OCI-LY3 (cell line): ENCODE measurements around the gene HOXA3.

ENCODE experiments used
- H2AFZ ChIP-seq: fragments of 200-600, 300-600 bp; shearing (Covaris generic); 2 replicates; pipeline ENCODE4 v1.6.0; 2014; ENCODE audit warnings: antibody characterized with exemption, low read depth, low read length
- H3K27ac ChIP-seq: fragments of 200-600, 300-600 bp; sonication (generic); 2 replicates; pipeline ENCODE4 v1.5.1; 2014; ENCODE audit warnings: mild to moderate bottlenecking, low read length, moderate library complexity, mixed read lengths
- H3K27me3 ChIP-seq: fragments of 200-600, 300-600 bp; sonication (generic); 2 replicates; pipeline ENCODE4 v1.6.1; 2014; ENCODE audit warnings: low read depth, low read length, mixed read lengths
- H3K36me3 ChIP-seq: fragments of 200-600, 300-600 bp; sonication (generic); replicated peaks from 2 replicates; pipeline ENCODE3; 2014; ENCODE audit warnings: low read depth, low read length, mixed read lengths
- H3K4me1 ChIP-seq: fragments of 300-600, 200-600 bp; sonication (generic); 2 replicates; pipeline ENCODE4 v1.6.1; 2014; ENCODE audit warnings: low read length, mixed read lengths
- H3K4me2 ChIP-seq: fragments of 200-600, 300-600 bp; sonication (generic); 2 replicates; pipeline ENCODE4 v1.6.1; 2014; ENCODE audit warnings: low read length, mixed read lengths
- H3K4me3 ChIP-seq: fragments of 300-600, 200-600 bp; sonication (generic); 2 replicates; pipeline ENCODE4 v1.5.1; 2014; ENCODE audit warnings: antibody characterized with exemption, mild to moderate bottlenecking, low read length, moderate library complexity
- H3K79me2 ChIP-seq: fragments of 300-600, 200-600 bp; shearing (Covaris generic); 2 replicates; pipeline ENCODE4 v1.6.1; 2014; ENCODE audit warnings: mild to moderate bottlenecking, low read length, mixed read lengths
- H3K9ac ChIP-seq: fragments of 300-600, 200-600 bp; shearing (Covaris generic); 2 replicates; pipeline ENCODE4 v1.6.0; 2014; ENCODE audit warnings: mild to moderate bottlenecking, low read length, moderate library complexity
- H3K9me3 ChIP-seq: fragments of 200-600, 300-600 bp; shearing (Covaris generic); 2 replicates; pipeline ENCODE4 v1.6.1; 2014; ENCODE audit warnings: low read length, mixed read lengths; ENCODE audit not compliant: insufficient read depth
- H4K20me1 ChIP-seq: fragments of 200-600, 300-600 bp; sonication (generic); 2 replicates; pipeline ENCODE4 v1.6.1; 2016; ENCODE audit warnings: low read length, mixed read lengths; ENCODE audit not compliant: insufficient read depth
- CTCF ChIP-seq: fragments of 200-600, 300-600 bp; sonication (generic); IDR thresholded peaks from 2 replicates; pipeline ENCODE4 v1.5.1; 2014; ENCODE audit warnings: antibody characterized with exemption, low read length, low read depth
- EZH2phosphoT487 ChIP-seq: fragments of 200-600 bp; shearing (Covaris generic); IDR thresholded peaks from 2 replicates; pipeline ENCODE4 v1.6.1; 2018; ENCODE audit warnings: antibody characterized with exemption, mixed run types, low read depth

Gene HOXA3

DNA sequence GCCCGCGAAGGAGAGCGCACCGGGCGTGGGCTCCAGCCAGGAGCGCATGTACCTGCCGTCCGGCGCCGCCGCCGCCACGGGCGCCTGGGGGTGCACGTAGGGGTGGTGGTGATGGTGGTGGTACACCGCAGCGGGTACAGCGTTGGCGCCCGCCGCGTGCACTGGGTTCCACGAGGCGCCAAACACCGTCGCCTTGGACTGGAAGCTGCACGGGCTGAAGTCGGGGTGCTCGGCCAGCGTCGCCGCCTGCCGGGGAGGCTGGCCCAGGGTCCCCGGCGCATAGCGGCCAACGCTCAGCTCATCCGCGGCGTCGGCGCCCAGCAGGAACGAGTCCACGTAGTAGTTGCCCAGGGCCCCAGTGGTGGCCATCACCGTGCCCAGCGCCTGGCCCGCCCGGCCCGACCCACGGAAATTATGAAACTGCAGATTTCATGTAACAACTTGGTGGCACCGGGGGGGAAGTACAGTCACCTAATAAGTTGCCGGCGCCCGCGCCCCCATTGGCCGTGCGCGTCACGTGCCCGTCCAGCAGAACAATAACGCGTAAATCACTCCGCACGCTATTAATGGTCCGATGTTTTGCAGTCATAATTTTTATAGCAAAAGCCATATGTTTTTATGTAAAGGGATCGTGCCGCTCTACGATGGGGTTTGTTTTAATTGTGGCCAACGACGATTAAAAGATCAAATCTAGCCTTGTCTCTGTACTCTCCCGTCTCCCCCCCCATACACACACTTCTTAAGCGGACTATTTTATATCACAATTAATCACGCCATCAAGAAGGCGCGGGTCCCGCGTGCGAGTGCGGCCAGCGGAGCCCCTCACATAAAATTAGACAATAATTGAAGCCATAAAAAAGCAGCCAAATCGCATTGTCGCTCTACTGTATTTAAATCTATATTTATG, 13.0 kb upstream of the HOXA3 start, which contains the start of gene HOXA9:
HOXA9 (minus strand) TSS at position 449 of the 907 bp plus-strand sequence; CDS start at position 369, 80 bp downstream.
- H3K4me1 ChIP-seq: no peaks in the 10 kb centered on the region
- H3K27me3 ChIP-seq: no peaks in the 10 kb centered on the region
- H3K36me3 ChIP-seq: no peaks in the 10 kb centered on the region
- H2AFZ ChIP-seq: no peak within 1 kb of the TSS
- TF ChIP-seq CTCF (no peak), EZH2phosphoT487 (no peak)
- no peaks in the 10 kb centered on the region for H3K79me2 ChIP-seq
- no peak within 1 kb of the TSS for H3K4me2 ChIP-seq
- H4K20me1 ChIP-seq: no peaks in the 10 kb centered on the region
- no peaks in the 10 kb centered on the region for H3K9me3 ChIP-seq
- H3K9ac ChIP-seq: no peak within 1 kb of the TSS
- no peak within 1 kb of the TSS for H3K27ac ChIP-seq
- no peak within 1 kb of the TSS for H3K4me3 ChIP-seq

DNA sequence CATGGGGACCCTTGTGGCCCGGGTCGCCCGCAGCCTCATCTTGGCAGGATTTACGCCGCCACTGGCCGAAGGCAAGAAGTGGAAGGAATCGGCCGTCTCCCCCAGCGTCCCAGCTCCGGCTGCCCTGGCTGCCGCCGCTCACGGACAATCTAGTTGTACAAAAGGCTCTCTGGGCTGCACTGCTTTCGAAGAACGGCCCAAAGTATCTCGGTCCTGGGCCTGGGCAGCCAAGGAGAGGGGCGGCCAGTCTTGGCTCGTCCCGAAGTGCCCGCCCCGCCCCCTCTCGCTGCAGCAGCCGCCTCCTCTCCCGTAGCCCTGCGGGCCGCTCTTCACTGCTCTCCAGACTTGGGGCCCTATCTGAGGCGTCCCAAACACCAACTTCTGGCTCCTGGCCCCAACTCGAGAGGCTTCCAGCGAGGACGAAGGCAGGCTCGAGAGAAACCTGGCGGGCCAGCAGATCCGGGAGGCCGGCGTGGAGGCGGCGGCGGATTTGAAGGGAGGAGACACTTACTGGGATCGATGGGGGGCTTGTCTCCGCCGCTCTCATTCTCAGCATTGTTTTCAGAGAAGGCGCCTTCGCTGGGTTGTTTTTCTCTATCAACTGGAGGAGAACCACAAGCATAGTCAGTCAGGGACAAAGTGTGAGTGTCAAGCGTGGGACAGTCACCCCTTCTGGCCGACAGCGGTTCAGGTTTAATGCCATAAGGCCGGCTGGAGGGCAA, 12.1 kb upstream of the HOXA3 start:
- Histone ChIP-seq H4K20me1 (no peaks in the 10 kb centered on the region), H3K27ac (no peak overlapping the region), H3K9me3 (no peaks in the 10 kb centered on the region), H3K4me2 (no peak overlapping the region), H3K27me3 (no peaks in the 10 kb centered on the region), H2AFZ (no peak overlapping the region), H3K4me3 (no peak overlapping the region), H3K4me1 (0 out of 2 replicates have a peak, but pooled peaks cover 5% of the 10 kb centered on the region), H3K79me2 (no peaks in the 10 kb centered on the region), H3K36me3 (no peaks in the 10 kb centered on the region), H3K9ac (no peak overlapping the region)
- no peak for TF ChIP-seq EZH2phosphoT487
- TF ChIP-seq CTCF: no peak

- TF ChIP-seq EZH2phosphoT487 (no peak), CTCF (no peak)
- H4K20me1 ChIP-seq: no peaks in the 10 kb centered on the region
Measured at GRCh38 chr7:27164045-27164366, 11.6 kb upstream of the HOXA3 start.

More at GRCh38 chr7:27164045-27164366, 11.6 kb upstream of the HOXA3 start:
- no peak overlapping the region for H3K27ac ChIP-seq
- H3K4me1 ChIP-seq: 0 out of 2 replicates have a peak, but pooled peaks cover 5% of the 10 kb centered on the region
- no peak overlapping the region for H3K9ac ChIP-seq
- H2AFZ ChIP-seq: no peak overlapping the region
- no peaks in the 10 kb centered on the region for H3K36me3 ChIP-seq
- H3K9me3 ChIP-seq: no peaks in the 10 kb centered on the region
- no peaks in the 10 kb centered on the region for H3K27me3 ChIP-seq
- no peaks in the 10 kb centered on the region for H3K79me2 ChIP-seq
- no peak overlapping the region for H3K4me3 ChIP-seq
- H3K4me2 ChIP-seq: no peak overlapping the region
